GM19035 (cell line): ENCODE data around the gene HOXA3.
A peak's percentile ranks its signal among the peaks of the same experiment; 100 is the strongest.

Experiments used
- ATAC-seq: cut with Tn5 transposase; IDR thresholded peaks from one replicate; pipeline ENCODE4 v1.9.1; 2021; ENCODE audit not compliant: unreplicated experiment

Gene HOXA3

DNA sequence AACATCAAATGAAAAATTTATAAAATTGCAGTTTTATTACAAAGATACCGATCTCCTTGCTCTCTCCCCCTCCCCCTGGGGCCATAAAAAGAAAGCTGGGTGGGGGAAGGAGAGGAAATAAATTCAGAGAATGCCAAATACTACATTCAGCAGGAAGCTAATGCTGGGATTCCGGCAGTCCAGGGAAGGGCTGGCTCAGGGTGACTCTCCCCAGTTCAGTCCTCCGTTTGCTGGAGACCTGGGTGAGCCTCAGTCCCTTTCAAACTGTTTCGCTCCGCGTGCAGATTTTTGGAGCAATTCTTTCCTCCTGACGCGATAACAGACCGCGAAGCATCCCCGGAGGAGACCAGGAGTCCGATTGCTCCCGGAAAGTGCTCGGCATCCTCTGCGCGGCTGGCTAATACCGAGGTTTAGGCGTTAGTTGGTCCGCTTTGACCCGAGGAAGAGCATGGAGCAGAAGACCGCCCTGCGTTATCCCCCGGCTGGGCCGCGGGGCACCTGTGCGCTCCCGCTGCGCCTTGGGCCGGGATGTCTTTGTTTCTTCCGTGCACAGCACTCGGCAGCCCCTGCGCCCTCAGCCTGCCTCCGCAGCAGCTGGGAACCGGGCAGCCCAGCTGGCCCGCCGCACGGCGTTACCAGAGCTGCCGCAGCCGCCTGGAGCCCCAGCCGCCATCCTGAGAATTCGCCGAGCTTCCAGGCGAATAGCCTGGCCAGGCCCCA is 46.0 kb downstream of the HOXA3 start:
- ATAC-seq, result no peak

DNA sequence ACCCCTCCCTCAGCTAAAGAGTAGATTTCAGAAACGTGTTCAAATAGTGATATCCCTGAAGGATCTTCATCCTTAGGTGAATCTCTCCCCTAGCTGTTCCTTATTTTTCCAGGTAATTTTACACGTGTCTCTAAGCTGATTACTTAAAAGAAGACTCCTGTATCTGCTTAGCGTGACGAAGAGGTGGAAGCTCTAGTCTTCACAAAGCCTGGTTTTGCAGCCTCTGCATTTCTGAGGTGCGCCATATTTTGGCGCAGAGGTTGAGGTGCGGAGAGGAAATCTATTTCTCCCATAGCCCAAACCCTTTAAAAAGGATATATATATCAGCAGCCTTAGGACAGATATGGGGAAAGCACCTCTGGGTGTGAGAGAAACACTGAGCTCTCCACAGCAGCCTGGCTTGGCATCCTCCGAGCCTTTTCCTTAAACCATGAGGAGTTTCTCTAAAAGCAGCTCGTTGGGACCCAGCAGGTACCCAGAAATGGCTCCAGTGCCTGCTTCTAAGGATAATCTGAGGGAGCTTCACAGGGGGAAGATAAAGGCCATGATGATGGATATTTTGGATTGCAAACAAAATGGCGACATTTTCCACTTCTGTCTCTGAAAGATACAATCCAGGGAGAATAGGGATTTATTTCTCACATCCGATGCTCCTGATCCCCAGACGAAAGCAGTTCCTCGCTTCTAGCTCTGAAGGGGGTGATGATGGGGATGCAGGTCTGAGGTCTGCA is 46.9 kb downstream of the HOXA3 start:
- ATAC-seq, result no peak

DNA sequence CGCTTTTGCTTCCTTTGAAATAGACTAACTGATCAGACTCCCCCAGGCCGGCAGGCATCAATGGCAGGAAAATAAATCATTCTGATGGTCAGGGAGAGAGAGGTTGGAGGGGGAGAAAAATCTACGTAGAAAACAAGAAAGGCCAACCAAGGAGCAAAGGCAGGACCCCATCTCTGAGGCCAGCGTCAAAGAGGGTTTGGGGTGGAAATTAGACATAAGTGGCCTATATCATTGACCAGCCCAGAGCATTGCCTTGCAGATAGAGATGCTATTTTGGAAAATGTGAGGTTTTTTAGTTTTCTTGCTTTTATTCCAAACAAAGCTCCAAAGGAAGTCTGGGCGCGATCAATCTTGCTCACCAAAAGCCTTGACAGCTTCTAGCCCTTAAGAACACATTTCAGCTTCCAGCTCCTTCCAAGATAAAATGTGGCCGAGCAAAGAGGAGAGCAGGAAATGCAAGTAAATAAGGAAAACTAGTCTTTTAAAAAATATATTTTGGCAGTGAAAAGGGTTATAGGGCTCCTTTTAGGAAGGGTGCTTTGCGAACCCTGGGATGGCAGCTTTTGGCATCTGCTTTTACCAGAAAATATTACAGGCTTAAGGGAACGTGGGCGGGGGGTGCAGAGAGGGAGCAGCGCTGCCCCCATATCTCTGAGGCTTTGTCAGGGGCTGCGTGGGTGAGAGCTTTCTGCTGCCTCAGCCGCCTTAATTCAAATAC is 47.9 kb downstream of the HOXA3 start:
- no peak for ATAC-seq

DNA sequence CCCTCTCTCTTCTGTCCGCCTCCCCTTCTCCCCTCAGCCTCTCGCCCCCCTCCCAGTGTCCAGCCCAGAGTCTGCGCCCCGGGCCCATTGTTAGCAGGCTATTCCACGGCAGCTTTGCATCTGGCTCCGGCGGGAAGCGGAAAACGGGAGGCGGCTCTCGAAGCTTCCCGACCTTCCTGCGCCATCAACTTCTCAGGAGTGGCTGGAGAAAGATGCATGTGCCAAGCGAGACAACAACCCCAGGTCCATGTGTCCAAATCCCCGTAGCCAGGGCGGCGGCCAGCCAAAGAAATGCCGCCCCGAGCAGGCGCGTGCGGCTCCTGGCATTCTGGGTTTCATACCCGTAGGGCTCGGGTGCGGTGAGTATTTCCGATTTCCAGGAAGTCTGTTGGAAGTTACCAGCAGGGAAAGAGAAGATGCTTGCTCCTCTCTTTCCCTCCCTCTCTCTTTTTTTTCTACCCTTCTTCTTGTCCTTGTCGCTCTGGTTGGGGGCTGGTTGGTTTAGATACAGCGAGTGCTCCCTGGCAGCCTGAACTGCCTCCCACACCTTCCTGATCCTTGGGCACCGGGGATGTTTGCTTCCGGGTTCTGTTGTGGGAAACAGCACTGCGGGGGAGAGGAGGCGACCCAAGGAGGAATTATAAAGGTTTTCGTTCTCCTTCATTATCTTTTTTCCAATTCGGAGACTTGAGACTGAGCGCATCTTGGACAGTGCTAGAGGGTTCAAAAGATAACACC is 48.7 kb downstream of the HOXA3 start:
- ATAC-seq, result no peak

DNA sequence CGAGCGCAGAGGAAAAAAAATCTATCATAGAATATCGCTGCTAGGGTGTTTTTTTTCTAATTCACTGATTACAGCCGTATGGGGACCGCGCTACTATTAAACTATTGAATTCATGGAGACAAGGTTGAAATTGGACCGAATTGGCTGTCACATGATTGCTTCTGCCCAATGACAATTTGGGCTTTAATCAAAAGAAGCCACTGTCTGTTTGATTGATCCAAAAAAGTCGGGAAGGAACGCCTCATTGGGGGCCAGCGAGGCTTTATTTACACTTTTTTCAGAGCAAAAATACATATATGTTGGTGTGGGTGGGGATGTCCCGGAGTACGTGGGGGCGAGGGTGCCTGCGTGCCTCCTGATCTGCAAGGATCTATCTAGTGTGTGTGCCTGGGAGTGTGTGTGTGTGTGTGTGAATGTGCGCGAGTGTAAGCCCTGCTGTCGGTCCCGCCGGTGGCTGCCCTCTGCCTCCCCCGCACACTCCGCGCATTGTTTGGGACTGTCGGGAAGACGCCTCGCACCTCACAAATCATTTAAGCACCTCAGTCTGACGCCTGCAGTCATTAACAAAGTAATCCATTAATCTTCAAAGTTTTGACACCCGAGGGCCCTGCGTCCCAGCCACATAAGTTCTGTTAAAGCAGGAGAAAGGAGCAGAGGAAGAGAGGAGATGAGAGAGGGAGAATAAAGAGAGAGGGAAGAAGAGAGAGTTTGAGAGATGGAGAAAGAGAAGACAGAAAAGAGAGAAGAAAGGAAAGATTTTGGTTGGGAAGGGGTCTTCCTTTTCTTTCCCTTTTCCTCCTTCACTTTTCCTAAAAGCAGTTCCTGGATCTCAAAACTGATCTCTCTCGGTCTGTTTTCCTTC is 49.6 kb downstream of the HOXA3 start, which contains the start of gene HOXA2:
Gene HOXA2, minus strand, starts transcription at position 103 of the 862 bp plus-strand sequence. CDS start 183 bp downstream, outside the sequence.
- no peak for ATAC-seq

DNA sequence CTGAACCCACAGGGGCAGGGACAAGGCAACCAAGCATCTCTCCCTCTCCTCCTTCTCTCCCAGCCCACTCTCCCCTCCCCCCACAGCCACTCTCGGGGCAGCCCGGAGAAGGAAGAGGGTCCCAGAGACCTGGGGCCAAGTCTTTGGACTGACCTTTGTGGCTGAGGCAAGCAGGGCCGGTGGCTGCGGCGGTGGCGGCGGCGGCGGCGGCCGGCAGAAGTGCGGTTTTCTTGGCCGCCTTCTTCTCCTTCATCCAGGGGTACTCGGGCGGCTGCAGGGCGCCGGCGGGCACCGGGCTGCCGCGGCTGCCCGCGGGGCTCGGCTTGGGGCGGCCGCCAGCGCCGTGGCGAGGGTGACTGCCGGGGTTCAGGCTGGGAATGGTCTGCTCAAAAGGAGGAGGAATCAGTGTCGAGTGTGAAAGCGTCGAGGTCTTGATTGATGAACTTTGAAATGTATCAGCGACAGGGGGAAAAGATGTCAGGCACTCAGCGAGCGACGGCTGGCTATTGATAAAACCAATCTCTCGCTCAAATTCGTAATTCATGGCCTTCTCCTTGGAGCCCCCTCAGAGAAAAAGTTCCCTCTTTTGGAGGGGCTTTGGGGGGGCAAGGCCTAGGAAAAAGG is 50.3 kb downstream of the HOXA3 start:
- no peak for ATAC-seq

DNA sequence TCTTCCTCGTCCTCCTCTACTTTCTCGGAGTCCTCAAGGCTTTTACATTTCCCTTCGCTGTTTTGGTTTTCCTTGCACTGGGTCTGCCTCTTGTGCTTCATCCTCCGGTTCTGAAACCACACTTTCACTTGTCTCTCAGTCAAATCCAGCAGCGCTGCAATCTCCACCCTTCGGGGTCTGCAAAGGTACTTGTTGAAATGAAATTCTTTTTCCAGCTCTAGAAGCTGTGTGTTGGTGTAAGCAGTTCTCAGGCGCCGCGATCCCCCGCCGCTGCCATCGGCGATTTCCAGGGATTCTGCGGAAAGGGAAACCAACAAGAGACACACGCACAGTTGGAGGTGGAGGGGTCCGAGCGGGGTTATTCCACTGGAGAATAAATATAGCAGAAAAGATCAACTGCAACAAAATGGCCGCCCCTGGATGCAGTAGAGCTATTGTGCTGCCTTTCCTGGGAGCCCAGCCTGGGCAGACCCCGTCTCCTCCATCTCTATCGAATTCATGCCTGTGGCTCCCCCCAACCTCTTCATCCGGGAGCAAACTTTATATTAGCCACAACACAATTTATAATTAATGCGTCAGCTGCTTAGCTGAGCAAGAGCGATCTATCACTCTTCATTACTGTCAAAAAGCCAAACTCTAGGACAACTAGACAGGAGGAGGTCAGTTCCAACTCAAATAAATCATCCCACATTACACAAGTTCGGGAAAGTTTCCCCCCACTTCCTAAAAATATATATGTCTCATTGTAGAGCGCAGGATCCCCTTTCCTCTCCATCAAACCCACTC is 51.0 kb downstream of the HOXA3 start:
- no peak for ATAC-seq

DNA sequence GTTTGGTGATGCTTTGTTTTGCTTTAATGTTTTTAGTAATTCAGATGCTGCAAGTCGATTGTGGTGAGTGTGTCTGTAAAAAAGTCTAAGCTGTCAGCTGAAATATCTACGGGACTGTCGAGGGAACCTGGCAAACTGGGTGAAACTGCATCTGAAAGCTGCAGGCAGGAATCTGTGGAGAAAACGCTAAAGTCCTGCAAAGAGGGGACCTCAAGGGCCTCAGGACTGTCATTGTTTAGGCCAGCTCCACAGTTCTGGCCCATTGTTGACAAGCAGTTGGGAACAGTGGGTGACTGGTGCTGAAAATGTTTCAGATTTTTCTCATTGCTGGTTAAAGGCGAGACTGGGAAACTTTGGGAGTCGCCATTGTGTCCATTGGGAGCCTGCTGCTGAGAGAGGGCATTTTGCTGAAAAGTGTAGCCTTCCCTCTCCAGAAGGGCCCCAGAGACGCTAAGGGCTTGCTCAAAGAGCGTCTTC is 51.7 kb downstream of the HOXA3 start:
- ATAC-seq, result no peak

DNA sequence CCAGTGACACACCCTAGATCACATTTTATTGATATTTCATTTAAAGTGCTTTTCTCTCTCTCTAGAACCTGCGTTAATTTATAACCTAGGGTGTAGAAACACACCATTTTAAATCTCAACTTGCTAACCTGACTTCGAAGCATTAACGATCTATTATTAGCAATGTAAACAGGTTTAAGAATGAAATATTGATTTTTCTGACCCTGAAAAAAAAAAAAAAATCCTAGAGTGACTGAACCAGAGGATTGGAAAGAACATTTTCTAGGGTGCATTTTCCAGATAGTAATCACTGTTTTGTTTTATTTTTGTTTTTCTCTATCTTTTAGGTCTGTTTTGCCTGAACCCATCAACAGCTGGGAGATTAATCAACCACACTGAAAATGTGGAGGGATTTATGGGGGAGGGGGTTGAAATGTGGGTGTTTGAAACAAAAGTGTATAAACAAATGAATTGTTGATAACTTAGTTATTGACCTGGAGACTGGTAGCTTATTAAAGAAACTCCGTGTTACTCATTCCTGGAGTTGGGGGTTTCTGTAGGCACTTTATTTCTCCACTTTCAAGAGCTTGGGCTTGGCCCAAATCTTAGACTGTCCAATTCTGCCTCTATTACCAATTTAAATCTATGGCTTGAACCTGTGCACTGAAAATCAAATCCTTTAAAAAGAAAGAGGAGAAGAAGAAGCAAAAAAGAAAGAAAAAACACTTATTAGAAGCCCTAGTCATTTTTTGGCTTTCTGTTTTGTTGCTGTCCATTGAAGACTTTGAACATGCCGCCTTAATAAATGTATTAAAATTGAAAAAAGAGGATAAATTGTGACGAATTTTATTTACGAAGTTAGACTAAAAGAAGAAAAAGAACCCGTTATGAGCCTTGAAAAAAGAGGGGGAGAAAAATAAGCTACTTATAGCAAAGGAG is 52.7 kb downstream of the HOXA3 start:
- ATAC-seq, result no peak

DNA sequence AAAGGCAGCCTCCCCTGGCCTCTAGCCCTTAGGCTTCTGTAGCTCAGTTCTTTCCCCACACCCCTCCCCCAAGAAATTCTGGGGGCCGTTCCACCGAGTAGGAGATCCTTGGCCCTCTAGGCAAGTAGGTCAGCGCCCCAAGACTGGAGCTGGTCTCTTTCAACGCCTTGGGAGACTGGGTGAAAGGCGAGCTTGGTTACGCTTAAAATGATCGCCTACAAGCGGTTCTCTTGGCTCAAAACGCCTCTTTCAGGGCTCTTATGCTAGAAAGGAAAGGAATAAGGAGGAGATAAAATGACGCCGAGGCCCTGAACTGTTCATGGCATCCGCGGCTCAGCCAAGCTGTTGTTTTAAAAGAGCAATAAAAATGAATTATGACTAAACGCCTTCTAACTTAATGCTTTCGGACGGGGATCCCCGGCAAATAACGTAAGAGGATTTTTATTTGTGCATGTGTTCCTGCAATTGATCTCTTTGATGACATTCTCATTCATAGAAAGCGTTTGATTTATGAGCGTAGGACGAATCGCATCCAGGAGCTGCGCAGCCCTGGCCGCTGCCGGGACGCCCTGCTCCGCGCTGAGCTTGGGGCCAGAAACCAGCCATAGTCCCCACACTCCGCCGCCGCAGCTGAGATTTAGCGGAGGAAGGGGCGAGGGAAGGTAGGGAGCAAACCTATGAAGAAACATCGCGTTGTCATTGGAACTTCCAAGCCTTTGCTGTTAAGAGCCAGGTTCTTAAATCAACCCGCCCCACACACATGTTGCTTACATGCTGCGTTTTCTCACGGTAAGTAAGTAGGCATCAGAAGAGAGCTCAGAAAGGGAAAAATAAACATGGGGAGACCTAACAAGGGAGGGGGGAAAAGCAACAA is 53.6 kb downstream of the HOXA3 start:
- ATAC-seq, result no peak

DNA sequence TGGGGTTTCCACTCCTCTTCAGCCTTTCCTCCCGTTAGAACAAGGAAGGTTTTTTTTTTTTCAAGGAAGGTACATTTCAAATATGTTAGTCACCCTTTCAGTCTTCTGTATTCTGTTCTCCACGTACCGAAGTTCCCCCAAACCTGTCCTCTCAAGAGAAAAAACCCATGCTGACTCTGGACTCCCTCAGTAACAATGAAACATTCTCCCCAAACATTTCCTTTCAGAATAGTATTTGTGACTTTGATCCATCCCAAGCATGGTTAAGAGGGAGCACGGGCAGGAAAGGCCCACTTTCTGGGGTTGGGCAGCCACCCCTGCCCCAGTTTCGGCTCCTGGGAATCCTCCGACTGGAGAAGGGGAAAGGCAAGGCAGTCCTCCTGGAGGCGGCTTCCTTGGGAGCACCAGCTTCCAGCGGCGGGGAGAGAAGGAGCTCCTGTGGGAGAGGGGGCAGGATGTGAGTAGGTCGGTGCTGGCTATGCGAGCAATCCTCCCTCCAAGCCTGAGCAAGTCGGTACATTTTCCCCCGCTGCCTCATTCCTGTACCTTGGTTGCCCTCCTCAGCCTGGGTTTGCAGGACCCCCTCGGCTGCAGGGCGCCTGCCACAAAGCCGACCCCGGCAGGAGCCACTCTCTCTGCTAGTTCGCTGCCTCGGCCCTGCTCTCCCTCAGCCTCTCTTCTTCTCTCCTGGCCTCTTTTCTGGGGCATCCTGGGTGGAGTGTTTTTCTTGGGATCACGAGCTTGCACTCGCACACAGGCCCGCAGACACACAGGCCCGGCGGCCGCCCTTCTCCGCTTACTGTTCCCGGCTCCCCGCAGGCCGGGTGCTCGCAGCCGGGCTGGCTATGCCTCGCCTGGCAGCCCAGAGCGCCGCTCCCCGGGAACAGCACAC is 54.5 kb downstream of the HOXA3 start:
- no peak for ATAC-seq

DNA sequence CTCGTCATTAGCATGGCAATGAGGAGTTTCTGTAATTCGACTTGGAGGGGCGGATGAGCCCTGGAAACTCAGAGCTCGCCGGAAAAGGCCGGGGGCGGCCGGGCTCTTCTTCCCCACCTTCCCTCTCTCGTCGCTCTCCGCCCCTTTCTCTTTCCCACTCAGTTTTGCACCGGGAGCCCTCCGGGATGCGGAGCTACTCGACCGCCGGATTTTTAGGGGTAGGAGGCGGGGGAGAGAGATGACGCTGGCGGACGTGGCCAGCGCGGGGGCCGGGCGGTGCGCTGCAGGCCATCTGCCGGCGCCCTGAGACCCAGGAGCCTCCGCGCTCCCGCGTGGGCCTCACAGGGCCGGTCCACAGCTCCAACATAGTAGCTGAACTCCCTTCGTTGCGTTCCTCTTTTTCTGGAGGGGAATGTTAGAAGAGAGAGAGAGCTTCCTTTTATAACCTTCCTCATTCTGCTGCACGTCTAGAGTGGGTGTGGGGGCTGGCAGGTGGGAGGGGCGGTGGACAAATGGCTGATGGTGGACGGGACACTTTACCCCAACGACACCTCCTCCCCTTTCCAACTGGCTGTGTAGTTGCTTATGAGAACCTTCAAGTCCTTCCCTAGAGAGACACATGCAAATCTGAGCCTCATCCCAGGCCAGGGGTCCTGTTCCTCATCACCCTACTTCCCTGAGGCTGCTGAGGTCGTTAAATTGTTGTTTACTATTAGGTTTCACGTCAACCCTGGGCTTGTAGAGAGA is 55.4 kb downstream of the HOXA3 start:
- no peak for ATAC-seq

DNA sequence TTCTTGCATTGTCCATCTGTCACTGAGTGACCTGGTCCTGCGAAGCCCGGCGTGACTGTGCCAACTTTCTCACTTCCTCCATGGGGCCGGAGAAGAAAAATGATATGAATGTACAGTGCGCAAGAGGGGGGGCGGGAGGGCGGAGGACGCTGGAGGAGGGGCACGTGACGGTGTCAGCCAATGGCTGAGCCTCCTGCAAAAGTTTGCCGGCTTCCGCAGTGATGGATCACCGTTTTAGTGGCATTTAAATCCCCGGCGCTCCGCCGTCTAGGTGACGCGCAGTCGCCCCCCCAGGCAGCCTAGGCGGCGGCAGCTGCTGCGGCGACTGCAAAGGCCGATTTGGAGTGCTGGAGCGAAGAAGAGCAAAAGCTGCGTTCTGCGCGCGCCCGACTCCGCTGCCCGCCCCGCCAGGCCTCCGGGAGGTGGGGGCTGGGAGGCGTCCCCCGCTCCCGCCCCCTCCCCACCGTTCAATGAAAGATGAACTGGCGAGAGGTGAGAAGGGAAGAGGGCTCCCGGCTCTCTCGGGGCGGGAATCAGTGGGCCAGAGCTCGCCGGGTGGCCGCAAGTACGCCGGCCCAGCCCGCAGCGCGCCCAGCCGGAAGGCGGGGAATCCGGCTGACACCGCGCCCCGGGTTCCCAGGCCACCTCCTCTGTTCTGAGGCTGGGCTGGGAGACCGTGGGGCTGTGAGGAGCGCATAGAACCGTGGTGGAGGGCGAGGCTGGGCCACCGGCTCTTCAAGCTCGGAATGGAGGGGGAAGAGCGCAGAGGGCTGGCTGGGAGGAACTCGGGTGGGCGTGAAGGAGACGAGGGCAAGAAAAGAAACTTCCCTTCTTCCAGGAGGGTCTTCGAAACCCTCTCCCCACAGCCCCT is 56.3 kb downstream of the HOXA3 start, which contains the start of gene HOXA1:
Gene HOXA1, minus strand, starts transcription at position 104 of the 871 bp plus-strand sequence. Its CDS starts 88 bp downstream, at position 16.
- peak; percentile 92 for ATAC-seq
